Testis (tissue), 3 donors: ENCODE results near the gene CDH9. TPM values are rescaled to one million over a fixed set of nuclear protein-coding genes. Genes with fewer than 3 reads are reported as not detected.

ENCODE experiments used
- DNase-seq: peaks from one replicate; pipeline ENCODE4 v3.0.0-alpha.2; 2019
- H3K27ac ChIP-seq, 2 donors: fragments of 200-600 bp; sonication (generic); one replicate each; pipeline ENCODE4 v1.5.1; 2019
- H3K27me3 ChIP-seq: fragments of 200-600 bp; sonication (generic); one replicate; pipeline ENCODE4 v1.5.1; 2019
- H3K36me3 ChIP-seq: fragments of 200-600 bp; sonication (generic); one replicate; pipeline ENCODE4 v1.5.1; 2017; ENCODE audit warnings: low read depth; ENCODE audit errors: missing control alignments
- H3K4me1 ChIP-seq: fragments of 200-600 bp; sonication (generic); one replicate; pipeline ENCODE4 v1.5.1; 2019
- H3K4me3 ChIP-seq, 2 donors: fragments of 200-600 bp; sonication (generic); one replicate each; pipeline ENCODE4 v1.5.1; 2017 to 2019
- H3K9me3 ChIP-seq: fragments of 200-600 bp; sonication (generic); one replicate; pipeline ENCODE4 v1.5.1; 2017
- POLR2A ChIP-seq: fragments of 450-650 bp; IDR thresholded peaks from one replicate; pipeline ENCODE4 v1.6.1; 2017; ENCODE audit warnings: antibody characterized with exemption, mild to moderate bottlenecking, moderate library complexity
- WGBS, 2 donors: methylation state at CpG; one replicate each; pipeline ENCODE4 v1.1.5; 2018; 5-methylcytosine and 5-hydroxymethylcytosine counted together
- intact Hi-C: fragments of 100-400 bp; cut with DNase I; formaldehyde crosslinking; loops from one replicate; pipeline ENCODE4 v1.15.1; 2023; ENCODE audit warnings: low total_unique reads
- polyA plus RNA-seq: library from polyadenylated mRNA; stranded (reverse); fragments of 350-450 nt; fragmentation: Illumina TruSeq; extraction: RNeasy Lipid Tissue Mini Kit (QIAGEN cat#74804); gene quantifications from one replicate; pipeline ENCODE4 v1.2.3, GENCODE V29; 2014; ENCODE audit warnings: low read depth, low replicate concordance; ENCODE audit not compliant: insufficient read depth
- total RNA-seq, 2 donors: library from RNA; depleted of rRNA; stranded (reverse); fragments of >200 nt; gene quantifications; one replicate each; pipeline ENCODE4 v1.2.3, GENCODE V29; 2016
- TF ChIP-seq, protein P1 (sequence below), 3 experiments: fragments of 450-650 bp in 2 of 3; fragments of 200-600 bp in 1 of 3; sonication (generic) in 1 of 3; IDR thresholded peaks; one replicate each; pipeline ENCODE4 v1.5.1; 2016 to 2019; ENCODE audit warnings: antibody characterized with exemption in 3 of 3, mild to moderate bottlenecking in 2 of 3, moderate library complexity in 1 of 3

CDH9 gene
- total and polyA plus RNA-seq, 3 donors from 2014 or later: 0.25 TPM; not detected in 2

DNA sequence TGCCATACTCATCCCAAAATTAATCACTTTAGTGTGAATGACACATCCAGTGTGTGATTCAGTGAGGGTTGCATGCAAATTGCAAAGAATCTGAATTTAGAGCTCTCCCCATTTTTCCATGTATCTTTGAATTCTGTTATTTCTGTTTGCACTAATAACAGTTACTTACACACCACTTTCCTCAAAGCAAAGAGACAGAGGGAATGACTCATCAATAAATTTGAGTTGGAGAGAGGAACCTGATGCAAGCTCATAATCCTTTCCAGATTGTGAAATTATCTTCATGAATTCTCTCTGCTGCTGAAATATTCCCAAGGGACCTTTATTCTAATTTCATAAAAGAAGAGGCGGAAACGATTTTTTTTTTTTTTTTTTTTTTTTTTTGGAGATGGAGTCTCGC is 204.8 kb downstream of the CDH9 start:
- no peaks in the 10 kb centered on the region for H3K36me3 ChIP-seq
- H3K4me3 ChIP-seq: no peak overlapping the region
- TF ChIP-seq, protein P1, sequence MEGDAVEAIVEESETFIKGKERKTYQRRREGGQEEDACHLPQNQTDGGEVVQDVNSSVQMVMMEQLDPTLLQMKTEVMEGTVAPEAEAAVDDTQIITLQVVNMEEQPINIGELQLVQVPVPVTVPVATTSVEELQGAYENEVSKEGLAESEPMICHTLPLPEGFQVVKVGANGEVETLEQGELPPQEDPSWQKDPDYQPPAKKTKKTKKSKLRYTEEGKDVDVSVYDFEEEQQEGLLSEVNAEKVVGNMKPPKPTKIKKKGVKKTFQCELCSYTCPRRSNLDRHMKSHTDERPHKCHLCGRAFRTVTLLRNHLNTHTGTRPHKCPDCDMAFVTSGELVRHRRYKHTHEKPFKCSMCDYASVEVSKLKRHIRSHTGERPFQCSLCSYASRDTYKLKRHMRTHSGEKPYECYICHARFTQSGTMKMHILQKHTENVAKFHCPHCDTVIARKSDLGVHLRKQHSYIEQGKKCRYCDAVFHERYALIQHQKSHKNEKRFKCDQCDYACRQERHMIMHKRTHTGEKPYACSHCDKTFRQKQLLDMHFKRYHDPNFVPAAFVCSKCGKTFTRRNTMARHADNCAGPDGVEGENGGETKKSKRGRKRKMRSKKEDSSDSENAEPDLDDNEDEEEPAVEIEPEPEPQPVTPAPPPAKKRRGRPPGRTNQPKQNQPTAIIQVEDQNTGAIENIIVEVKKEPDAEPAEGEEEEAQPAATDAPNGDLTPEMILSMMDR (IDR thresholded peaks at IDR 0.05): no peak
- no peak for TF ChIP-seq POLR2A
- H3K27ac ChIP-seq: no peak overlapping the region
- intact Hi-C loops: no loop called here
- DNase-seq: no peak
- no peaks in the 10 kb centered on the region for H3K27me3 ChIP-seq
- 47 to 56% methylated on average over 3 of the region's 3 CpGs for WGBS, 2 donors
- no peaks in the 10 kb centered on the region for H3K4me1 ChIP-seq
- no peaks in the 10 kb centered on the region for H3K9me3 ChIP-seq
